ENCODE data around the gene SPAG9. TPM values are rescaled to one million over a fixed set of nuclear protein-coding genes. Genes with fewer than 3 reads are reported as not detected.

Gene SPAG9
- total and polyA plus RNA-seq, 2 of the 8 experiments (the other 6 are each of a cell fraction or from before 2014, with no cell fraction given), result 9.8 to 63.8 TPM

DNA sequence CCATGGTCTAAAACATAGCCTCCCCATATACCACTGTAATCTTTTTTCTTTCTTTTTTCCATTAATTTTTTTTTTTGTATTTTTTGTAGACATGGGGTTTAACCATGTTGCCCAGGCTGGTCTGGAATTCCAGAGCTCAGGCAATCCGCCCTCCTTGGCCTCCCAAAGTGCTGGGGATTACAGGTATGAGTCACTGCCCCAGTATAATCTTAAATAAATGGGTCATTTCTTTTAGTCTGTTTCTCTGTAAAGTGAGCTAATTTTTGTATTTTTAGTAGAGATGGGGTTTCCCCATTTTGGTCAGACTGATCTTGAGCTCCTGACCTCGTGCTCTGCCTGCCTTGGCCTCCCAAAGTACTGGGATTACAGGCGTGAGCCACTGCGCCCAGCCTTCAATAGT, 27.0 kb upstream of the SPAG9 start:
- H3K56ac ChIP-seq (replicated peaks; ENCODE audit: insufficient read length, low read depth, low read length), result no peak overlapping the region
- no peak overlapping the region for H3K23ac ChIP-seq (ENCODE audit: insufficient read length)
- no peak overlapping the region for H2BK20ac ChIP-seq (ENCODE audit: low read length)
- no peaks in the 10 kb centered on the region for H4K20me1 ChIP-seq (replicated peaks in 1 of 2; ENCODE audit: control insufficient read depth in 1 of 2, insufficient read depth in 2 of 2, low read length in 2 of 2)
- whole genome bisulfite sequencing, 2 experiments (ENCODE audit: extremely low coverage in 1 of 2, insufficient coverage in 1 of 2, insufficient read length in 1 of 2, insufficient replicate concordance in 2 of 2, low coverage in 1 of 2, low lambda C conversion rate in 2 of 2, missing lambda C conversion rate in 1 of 2), result 91% methylated on average over 4 of the region's 4 CpGs; no CpG with 5 or more reads in 1 of the 2 experiments
- H3K27me3 ChIP-seq (replicated peaks in 1 of 4; ENCODE audit: control insufficient read depth in 3 of 4, extremely low read depth in 1 of 4, insufficient read depth in 3 of 4, low read length in 3 of 4), result no peaks in the 10 kb centered on the region
- FAIRE-seq (no peak), DNase-seq (ENCODE audit: low read depth in 1 of 2, low spot score in 2 of 2) (no peak)
- no peaks in the 10 kb centered on the region for H3K9me3 ChIP-seq (ENCODE audit: insufficient read depth in 2 of 2, low read depth in 1 of 2, low read length in 1 of 2)
- no peaks in the 10 kb centered on the region for H3K79me2 ChIP-seq (ENCODE audit: control insufficient read depth in 1 of 2, insufficient read depth in 2 of 2, low read length in 2 of 2)
- ChIA-PET POLR2A (ENCODE audit: partially characterized antibody) (no interaction called here), CTCF (ENCODE audit: partially characterized antibody) (interaction anchor here (1.0 to 1.3 kb wide), 2 partner anchors 25 to 148 kb away, joined by 3 read pairs; no protein-coding TSS in a partner anchor)
- H3K36me3 ChIP-seq (ENCODE audit: control insufficient read depth in 2 of 4, insufficient read depth in 4 of 4, low read length in 3 of 4), result no peaks in the 10 kb centered on the region
- no peak overlapping the region for H3K9ac ChIP-seq (replicated peaks in 1 of 4; ENCODE audit: extremely low read depth in 1 of 4, low read depth in 3 of 4, low read length in 3 of 4)
- H3K4me1 ChIP-seq (replicated peaks in 1 of 4; ENCODE audit: control insufficient read depth in 3 of 4, insufficient read depth in 4 of 4, low read length in 3 of 4), result peaks cover 0 to 2% (median under 1%) of the 10 kb centered on the region in 4 experiments; a peak in 1 of 7 replicates
- no peak overlapping the region for H2BK12ac ChIP-seq (ENCODE audit: low read depth, low read length)
- H3K4ac ChIP-seq (replicated peaks; ENCODE audit: insufficient read length, low read depth, low read length), result no peak overlapping the region
- H3K79me1 ChIP-seq (ENCODE audit: low read depth, low read length), result no peaks in the 10 kb centered on the region
- no peak overlapping the region for H4K8ac ChIP-seq (ENCODE audit: extremely low read depth, insufficient read depth, low read length)
- H4K5ac ChIP-seq (ENCODE audit: insufficient read length, low read depth, low read length), result no peak overlapping the region
- H2AK5ac ChIP-seq (ENCODE audit: low read depth, low read length), result no peak overlapping the region
- no peak overlapping the region for H3K18ac ChIP-seq (ENCODE audit: extremely low read depth, low read length)
- H3K27ac ChIP-seq (ENCODE audit: low read depth, low read length), result no peak overlapping the region
- H4K91ac ChIP-seq (replicated peaks; ENCODE audit: insufficient read length, low read length), result no peak overlapping the region
- no peak overlapping the region for H2AFZ ChIP-seq (ENCODE audit: low read length)
- H3K4me3 ChIP-seq (ENCODE audit: extremely low read depth in 1 of 4, insufficient read depth in 2 of 4, low read depth in 3 of 4, low read length in 4 of 4), result no peak overlapping the region
- H2BK5ac ChIP-seq (ENCODE audit: low read depth, low read length), result no peak overlapping the region
- H2BK15ac ChIP-seq (ENCODE audit: low read length), result no peak overlapping the region
- no peaks in the 10 kb centered on the region for H3K23me2 ChIP-seq (ENCODE audit: low read depth, low read length)
- no peak overlapping the region for H3K4me2 ChIP-seq (ENCODE audit: insufficient read depth in 1 of 2, low read depth in 2 of 2, low read length in 2 of 2)
- no peak overlapping the region for H3K14ac ChIP-seq (ENCODE audit: insufficient read length)
- H2BK120ac ChIP-seq (replicated peaks; ENCODE audit: low read depth, low read length), result no peak overlapping the region
- TF ChIP-seq PHF8 (conservative IDR thresholded peaks at IDR 0.05; ENCODE audit: low read depth, low read length), result no peak
- TF ChIP-seq ASH2L (IDR thresholded peaks at IDR 0.05; ENCODE audit: low read length), result no peak
- no peak for TF ChIP-seq HDAC6 (IDR thresholded peaks at IDR 0.05; ENCODE audit: low read depth, low read length)
- no peak for TF ChIP-seq JUND (IDR thresholded peaks at IDR 0.05; ENCODE audit: low read length)
- TF ChIP-seq GABPA (IDR thresholded peaks at IDR 0.05; ENCODE audit: borderline replicate concordance, insufficient read depth, low read length), result no peak
- TF ChIP-seq RFX5 (IDR thresholded peaks at IDR 0.05; ENCODE audit: borderline replicate concordance, low read depth, low read length), result no peak
- TF ChIP-seq KDM5A (IDR thresholded peaks at IDR 0.05; ENCODE audit: low read length), result no peak
- TF ChIP-seq JUN (IDR thresholded peaks at IDR 0.05; ENCODE audit: low read depth, low read length), result no peak
- no peak for TF ChIP-seq RAD21 (IDR thresholded peaks at IDR 0.05 in 1 of 2, conservative IDR thresholded peaks at IDR 0.05 in 1 of 2; ENCODE audit: low read depth in 2 of 2, low read length in 2 of 2)
- TF ChIP-seq TBP (IDR thresholded peaks at IDR 0.05; ENCODE audit: low read depth, low read length), result no peak
- no peak for TF ChIP-seq CBX5 (IDR thresholded peaks at IDR 0.05; ENCODE audit: low read depth, low read length)
- no peak for TF ChIP-seq BRCA1 (IDR thresholded peaks at IDR 0.05; ENCODE audit: low read depth, low read length)
- no peak for TF ChIP-seq KDM1A (IDR thresholded peaks at IDR 0.05; ENCODE audit: borderline replicate concordance, low read length)
- TF ChIP-seq KDM4A (IDR thresholded peaks at IDR 0.05; ENCODE audit: low read depth, low read length, severe bottlenecking), result no peak
- no peak for TF ChIP-seq CHD1 (IDR thresholded peaks at IDR 0.05; ENCODE audit: low read depth, low read length)
- no peak for TF ChIP-seq YY1 (IDR thresholded peaks at IDR 0.05; ENCODE audit: low read depth, low read length)

Measured in H1 (cell line).